ENCODE measurements around the gene GIMD1. TPM values are rescaled to one million over a fixed set of nuclear protein-coding genes. Genes with fewer than 3 reads are reported as not detected.

The GIMD1 gene
- total and polyA plus RNA-seq, 2 donors (not counting 3 experiments of a cell fraction or from before 2014, with no cell fraction given): not detected

- no peak for DNase-seq (ENCODE audit: low read depth, low spot score)
- peak overlapping the region; percentile 88 for H3K4me2 ChIP-seq (ENCODE audit: insufficient read depth, low read length)
- FAIRE-seq: no peak
Observed at GRCh38 chr4:106315476-106315967, 53.1 kb downstream of the GIMD1 start.

More at GRCh38 chr4:106315476-106315967, 53.1 kb downstream of the GIMD1 start:
- peak overlapping the region; percentile 58 for H2AFZ ChIP-seq (ENCODE audit: low read depth, low read length)
- H3K9me3 ChIP-seq (replicated peaks; ENCODE audit: control insufficient read depth, insufficient read depth, low read length): no peaks in the 10 kb centered on the region
- peaks cover 20% of the 10 kb centered on the region for H3K4me1 ChIP-seq (ENCODE audit: control insufficient read depth, extremely low read depth, insufficient read depth, low read length)
- intact Hi-C loops (cut with micrococcal nuclease) (loop anchor here (5.0 kb wide), 1 partner anchor 608 kb away; the partner anchor contains the start of genes GSTCD and INTS12), dilution Hi-C loops (cut with MboI; ENCODE audit: extremely low pct_ligation_motif_present, low sequenced_read_pairs) (no loop called here)
- BruUV-seq (replicated peaks): TSS peak; percentile 81
- no peaks in the 10 kb centered on the region for H3K27me3 ChIP-seq (ENCODE audit: control insufficient read depth in 2 of 2, insufficient read depth in 2 of 2, low read length in 2 of 2)
- H4K20me1 ChIP-seq (replicated peaks; ENCODE audit: control insufficient read depth, extremely low read depth, insufficient read depth, low read length): no peaks in the 10 kb centered on the region
- H3K79me2 ChIP-seq (ENCODE audit: control insufficient read depth, insufficient read depth, low read length): peaks cover 50% of the 10 kb centered on the region
- no peaks in the 10 kb centered on the region for H3K9me1 ChIP-seq (replicated peaks; ENCODE audit: control insufficient read depth, extremely low read depth, insufficient read depth, low read length)
- H3K9ac ChIP-seq (replicated peaks; ENCODE audit: extremely low read depth, insufficient read depth, low read length): peak overlapping the region; percentile 93
- POLR2A ChIA-PET: interaction anchor here (0.8 to 1.0 kb wide), 2 partner anchors 47 to 488 kb away, joined by 3 read pairs; no protein-coding TSS in a partner anchor
- peak overlapping the region; percentile 49 to 96 (median 83) for H3K4me3 ChIP-seq (replicated peaks in 1 of 3; ENCODE audit: insufficient read depth in 1 of 3, low read depth in 1 of 3, low read length in 3 of 3)
- TF ChIP-seq EZH2 (IDR thresholded peaks at IDR 0.05; ENCODE audit: borderline replicate concordance, low read depth, low read length, severe bottlenecking): no peak
- TF ChIP-seq FOS (IDR thresholded peaks at IDR 0.05; ENCODE audit: borderline replicate concordance, insufficient read depth, low read length): no peak
- no peak for TF ChIP-seq GATA2 (IDR thresholded peaks at IDR 0.05; ENCODE audit: insufficient read depth, insufficient read length, low read depth, low read length)
- TF ChIP-seq, protein P1, sequence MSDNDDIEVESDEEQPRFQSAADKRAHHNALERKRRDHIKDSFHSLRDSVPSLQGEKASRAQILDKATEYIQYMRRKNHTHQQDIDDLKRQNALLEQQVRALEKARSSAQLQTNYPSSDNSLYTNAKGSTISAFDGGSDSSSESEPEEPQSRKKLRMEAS (IDR thresholded peaks at IDR 0.05; ENCODE audit: insufficient read depth, insufficient read length): no peak
- TF ChIP-seq JUN (IDR thresholded peaks at IDR 0.05; ENCODE audit: borderline replicate concordance, insufficient read depth, insufficient read length, low read depth): no peak
- no peak for TF ChIP-seq POLR2AphosphoS5 (IDR thresholded peaks at IDR 0.05; ENCODE audit: insufficient read depth, low read depth, low read length)
- TF ChIP-seq POLR2A (IDR thresholded peaks at IDR 0.05; ENCODE audit: low read depth, low read length): no peak
- TF ChIP-seq MYC (IDR thresholded peaks at IDR 0.05; ENCODE audit: low read depth, low read length): no peak
- TF ChIP-seq CTCF (IDR thresholded peaks at IDR 0.05; ENCODE audit: extremely low read depth in 1 of 2, insufficient read depth in 1 of 2, low read depth in 1 of 2, low read length in 2 of 2): no peak
- peak overlapping the region; percentile 92 for H3K27ac ChIP-seq (ENCODE audit: insufficient read depth, low read depth, low read length)
- no peaks in the 10 kb centered on the region for H3K36me3 ChIP-seq (ENCODE audit: control insufficient read depth in 2 of 2, extremely low read depth in 1 of 2, insufficient read depth in 2 of 2, low read length in 2 of 2)
- CTCF ChIA-PET: interaction anchor here (0.7 to 2.6 kb wide), 7 partner anchors 10 to 493 kb away, joined by 3 to 14 read pairs (median 3); no protein-coding TSS in a partner anchor
